GM18951 (cell line): ENCODE measurements around the gene FTHL17.

Experiments used
- POLR2A ChIP-seq: IDR thresholded peaks from 4 replicates; pipeline ENCODE4 v1.6.1; 2011; ENCODE audit warnings: mild to moderate bottlenecking; ENCODE audit not compliant: insufficient read length, insufficient read depth; ENCODE audit errors: extremely low read depth
- in situ Hi-C: fragments of 300-500 bp; cut with MboI; formaldehyde crosslinking; loops from one replicate; pipeline ENCODE4 v1.12.0; 2022; ENCODE audit warnings: low sequenced_read_pairs, mixed read lengths, inconsistent platforms; ENCODE audit not compliant: unreplicated experiment

Gene FTHL17

GRCh38 chrX:31070057-31070468 is 1.8 kb downstream of the FTHL17 start:
- TF ChIP-seq POLR2A = no peak
- in situ Hi-C loops = no loop called here

GRCh38 chrX:31063114-31063513 is 8.7 kb downstream of the FTHL17 start:
- TF ChIP-seq POLR2A = no peak
- in situ Hi-C loops = no loop called here

- in situ Hi-C loops = no loop called here
- TF ChIP-seq POLR2A = no peak
Observed at GRCh38 chrX:31061091-31061490, 10.8 kb downstream of the FTHL17 start.

- TF ChIP-seq POLR2A = no peak
- in situ Hi-C loops = no loop called here
Observed at GRCh38 chrX:31060016-31060415, 11.8 kb downstream of the FTHL17 start.

- TF ChIP-seq POLR2A = no peak
Observed at GRCh38 chrX:31058284-31058683, 13.6 kb downstream of the FTHL17 start.

GRCh38 chrX:31057691-31058090 is 14.2 kb downstream of the FTHL17 start:
- in situ Hi-C loops = no loop called here
- TF ChIP-seq POLR2A = no peak

More at GRCh38 chrX:31058284-31058683, 13.6 kb downstream of the FTHL17 start:
- in situ Hi-C loops = no loop called here

GRCh38 chrX:31057291-31057690 is 14.6 kb downstream of the FTHL17 start:
- in situ Hi-C loops = no loop called here

GRCh38 chrX:31053621-31054020 is 18.2 kb downstream of the FTHL17 start:
- in situ Hi-C loops = no loop called here
- TF ChIP-seq POLR2A = no peak

More at GRCh38 chrX:31057291-31057690, 14.6 kb downstream of the FTHL17 start:
- no peak for TF ChIP-seq POLR2A

GRCh38 chrX:31039327-31039711 is 32.5 kb downstream of the FTHL17 start:
- in situ Hi-C loops = loop anchor here (10.0 kb wide), 2 partner anchors 255 to 615 kb away; no protein-coding TSS in a partner anchor
- TF ChIP-seq POLR2A = no peak

GRCh38 chrX:31038575-31039326 is 33.1 kb downstream of the FTHL17 start:
- in situ Hi-C loops = loop anchor here (10.0 kb wide), 2 partner anchors 256 to 616 kb away; no protein-coding TSS in a partner anchor
- TF ChIP-seq POLR2A = no peak

GRCh38 chrX:31036895-31037294 is 34.9 kb downstream of the FTHL17 start:
- in situ Hi-C loops = loop anchor here (10.0 kb wide), 2 partner anchors 258 to 618 kb away; no protein-coding TSS in a partner anchor
- no peak for TF ChIP-seq POLR2A

- TF ChIP-seq POLR2A = no peak
- in situ Hi-C loops = no loop called here
Observed at GRCh38 chrX:31027351-31027750, 44.5 kb downstream of the FTHL17 start.

GRCh38 chrX:31024866-31025265 is 47.0 kb downstream of the FTHL17 start:
- in situ Hi-C loops = no loop called here
- no peak for TF ChIP-seq POLR2A

GRCh38 chrX:31021537-31021936 is 50.3 kb downstream of the FTHL17 start:
- in situ Hi-C loops = no loop called here
- TF ChIP-seq POLR2A = no peak
